HL-60/S4 treated with phorbol 12-myristate 13-acetate at 8.2 ng/mL for 4 days and 3 days (cell line): ENCODE data around the gene PLEKHG2.

Source experiments
- in situ Hi-C: fragments of 300-500 bp; cut with MboI; formaldehyde crosslinking; loops from 2 replicates; pipeline ENCODE4 v1.15.0; 2022; ENCODE audit warnings: low sequenced_read_pairs

The PLEKHG2 gene

DNA sequence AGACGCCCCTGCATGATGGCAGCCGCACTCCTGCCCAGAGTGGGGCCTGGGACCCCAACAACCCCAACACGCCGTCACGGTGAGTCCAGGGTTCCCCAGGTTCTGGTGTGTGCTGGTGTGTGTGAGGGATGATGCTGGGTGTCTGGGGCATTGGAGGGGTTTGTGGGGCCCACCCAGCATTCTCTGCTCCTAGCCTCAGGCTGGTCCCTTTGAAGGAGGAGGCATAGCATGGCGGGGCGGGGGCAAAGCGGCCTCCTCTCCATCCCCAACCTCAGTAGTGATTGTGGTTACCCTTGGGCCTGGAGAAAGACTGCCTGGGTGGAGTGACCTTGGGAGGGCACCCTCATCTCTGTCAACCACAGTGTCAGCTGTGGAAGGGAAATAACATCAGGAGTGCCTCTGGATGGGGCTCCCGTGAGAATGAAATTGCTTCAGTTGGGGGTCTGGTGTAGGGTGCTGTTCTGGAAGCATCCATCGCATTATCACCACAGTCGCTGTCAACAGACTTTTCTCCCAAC lies 61.0 kb downstream of the PLEKHG2 start:
- in situ Hi-C loops, result no loop called here

DNA sequence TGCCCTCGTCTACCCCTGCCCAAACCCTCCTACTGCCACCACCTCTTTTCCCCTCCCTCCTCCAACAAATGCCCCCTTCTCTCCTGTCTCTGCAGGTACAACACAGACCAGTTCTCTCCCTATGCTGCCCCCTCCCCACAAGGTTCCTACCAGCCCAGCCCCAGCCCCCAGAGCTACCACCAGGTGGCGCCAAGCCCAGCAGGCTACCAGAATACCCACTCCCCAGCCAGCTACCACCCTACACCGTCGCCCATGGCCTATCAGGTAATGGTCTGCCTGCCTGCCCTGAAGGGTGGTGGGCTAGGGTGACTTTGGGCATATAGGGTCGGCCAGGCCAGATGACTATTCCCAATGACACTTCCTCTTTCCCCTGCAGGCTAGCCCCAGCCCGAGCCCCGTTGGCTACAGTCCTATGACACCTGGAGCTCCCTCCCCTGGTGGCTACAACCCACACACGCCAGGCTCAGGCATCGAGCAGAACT lies 61.7 kb downstream of the PLEKHG2 start:
- in situ Hi-C loops, result no loop called here

DNA sequence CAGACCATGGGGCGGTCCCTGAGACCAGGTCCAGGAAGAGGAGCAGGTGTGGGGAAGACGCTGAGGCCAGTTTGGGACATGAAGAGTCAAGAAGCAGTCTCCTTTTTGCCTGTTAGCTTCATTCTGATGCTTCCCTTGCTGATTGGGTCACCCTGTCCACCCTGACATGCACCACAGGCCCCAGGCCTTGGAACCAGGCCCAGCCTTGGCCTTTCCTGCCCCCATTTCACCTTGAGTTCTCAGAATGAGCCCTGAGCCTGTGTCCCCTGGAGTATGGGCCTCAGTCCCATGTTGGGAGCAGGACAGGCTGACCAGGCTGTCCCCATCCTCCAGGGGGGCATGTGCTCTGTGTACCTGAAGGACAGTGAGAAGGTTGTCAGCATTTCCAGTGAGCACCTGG lies 63.3 kb downstream of the PLEKHG2 start:
- in situ Hi-C loops, result no loop called here
